Measurements from ENCODE around the gene PLXDC1. TPM values are rescaled to one million over a fixed set of nuclear protein-coding genes. Genes with fewer than 3 reads are reported as not detected.
"Not testable (repeated sequence)": the region's sequence is repeated elsewhere in the genome, so short reads cannot be mapped to it uniquely, and the experiment has no call there.

PLXDC1 gene
- total RNA-seq, 1 experiment from 2014 or later, result not detected

DNA sequence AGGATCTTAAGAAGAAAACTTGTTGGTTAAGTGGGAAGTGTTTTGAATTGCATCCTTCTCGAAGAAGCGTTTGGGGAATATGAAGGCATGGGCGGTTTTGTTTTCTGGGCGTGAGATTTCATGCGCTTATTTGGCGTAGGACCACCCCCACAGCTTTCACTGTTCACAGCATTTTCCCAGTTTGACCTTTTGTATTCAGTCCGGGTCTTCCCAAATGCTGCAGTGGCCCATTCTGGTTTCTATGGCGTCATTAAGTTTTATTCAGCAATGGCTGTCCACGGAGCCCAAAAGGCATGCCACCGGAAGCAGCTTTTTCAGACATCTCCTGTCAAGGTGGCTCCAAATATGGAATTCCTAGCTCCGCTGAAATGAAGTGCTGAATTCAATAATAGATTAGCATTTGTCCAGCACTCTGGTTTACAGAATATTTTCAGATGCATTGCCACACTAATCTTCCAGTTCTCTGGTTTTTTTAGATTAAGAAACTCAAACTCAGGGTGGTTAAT, 93.7 kb downstream of the PLXDC1 start:
- ATAC-seq (no peak), DNase-seq (ENCODE audit: low read depth, low spot score) (no peak)
- Histone ChIP-seq H3K27me3 (ENCODE audit: control insufficient read depth, insufficient read depth, low read length) (no peaks in the 10 kb centered on the region), H3K4me3 (ENCODE audit: low read depth in 2 of 2, low read length in 2 of 2) (peak overlapping the region; percentile 67 to 68), H3K9me3 (ENCODE audit: control insufficient read depth, insufficient read depth, low read depth, low read length) (no peaks in the 10 kb centered on the region), H3K36me3 (ENCODE audit: control insufficient read depth, insufficient read depth, low read length) (no peaks in the 10 kb centered on the region), H3K4me1 (ENCODE audit: control insufficient read depth, insufficient read depth, low read length) (no peaks in the 10 kb centered on the region), H3K27ac (ENCODE audit: low read length) (peak overlapping the region; percentile 71; the same call in 1 of the 2 replicates)
- ChIA-PET CTCF (no interaction called here), POLR2A (no interaction called here)
- TF ChIP-seq SIN3A (IDR thresholded peaks at IDR 0.05; ENCODE audit: borderline replicate concordance, insufficient read depth, low read depth, low read length) (no peak), TCF7L2 (IDR thresholded peaks at IDR 0.05; ENCODE audit: low read depth, low read length) (no peak), POLR2AphosphoS5 (IDR thresholded peaks at IDR 0.05; ENCODE audit: low read depth, low read length) (no peak)
- TF ChIP-seq, protein P1, sequence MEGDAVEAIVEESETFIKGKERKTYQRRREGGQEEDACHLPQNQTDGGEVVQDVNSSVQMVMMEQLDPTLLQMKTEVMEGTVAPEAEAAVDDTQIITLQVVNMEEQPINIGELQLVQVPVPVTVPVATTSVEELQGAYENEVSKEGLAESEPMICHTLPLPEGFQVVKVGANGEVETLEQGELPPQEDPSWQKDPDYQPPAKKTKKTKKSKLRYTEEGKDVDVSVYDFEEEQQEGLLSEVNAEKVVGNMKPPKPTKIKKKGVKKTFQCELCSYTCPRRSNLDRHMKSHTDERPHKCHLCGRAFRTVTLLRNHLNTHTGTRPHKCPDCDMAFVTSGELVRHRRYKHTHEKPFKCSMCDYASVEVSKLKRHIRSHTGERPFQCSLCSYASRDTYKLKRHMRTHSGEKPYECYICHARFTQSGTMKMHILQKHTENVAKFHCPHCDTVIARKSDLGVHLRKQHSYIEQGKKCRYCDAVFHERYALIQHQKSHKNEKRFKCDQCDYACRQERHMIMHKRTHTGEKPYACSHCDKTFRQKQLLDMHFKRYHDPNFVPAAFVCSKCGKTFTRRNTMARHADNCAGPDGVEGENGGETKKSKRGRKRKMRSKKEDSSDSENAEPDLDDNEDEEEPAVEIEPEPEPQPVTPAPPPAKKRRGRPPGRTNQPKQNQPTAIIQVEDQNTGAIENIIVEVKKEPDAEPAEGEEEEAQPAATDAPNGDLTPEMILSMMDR (IDR thresholded peaks at IDR 0.05), result no peak
- TF ChIP-seq, protein P2, sequence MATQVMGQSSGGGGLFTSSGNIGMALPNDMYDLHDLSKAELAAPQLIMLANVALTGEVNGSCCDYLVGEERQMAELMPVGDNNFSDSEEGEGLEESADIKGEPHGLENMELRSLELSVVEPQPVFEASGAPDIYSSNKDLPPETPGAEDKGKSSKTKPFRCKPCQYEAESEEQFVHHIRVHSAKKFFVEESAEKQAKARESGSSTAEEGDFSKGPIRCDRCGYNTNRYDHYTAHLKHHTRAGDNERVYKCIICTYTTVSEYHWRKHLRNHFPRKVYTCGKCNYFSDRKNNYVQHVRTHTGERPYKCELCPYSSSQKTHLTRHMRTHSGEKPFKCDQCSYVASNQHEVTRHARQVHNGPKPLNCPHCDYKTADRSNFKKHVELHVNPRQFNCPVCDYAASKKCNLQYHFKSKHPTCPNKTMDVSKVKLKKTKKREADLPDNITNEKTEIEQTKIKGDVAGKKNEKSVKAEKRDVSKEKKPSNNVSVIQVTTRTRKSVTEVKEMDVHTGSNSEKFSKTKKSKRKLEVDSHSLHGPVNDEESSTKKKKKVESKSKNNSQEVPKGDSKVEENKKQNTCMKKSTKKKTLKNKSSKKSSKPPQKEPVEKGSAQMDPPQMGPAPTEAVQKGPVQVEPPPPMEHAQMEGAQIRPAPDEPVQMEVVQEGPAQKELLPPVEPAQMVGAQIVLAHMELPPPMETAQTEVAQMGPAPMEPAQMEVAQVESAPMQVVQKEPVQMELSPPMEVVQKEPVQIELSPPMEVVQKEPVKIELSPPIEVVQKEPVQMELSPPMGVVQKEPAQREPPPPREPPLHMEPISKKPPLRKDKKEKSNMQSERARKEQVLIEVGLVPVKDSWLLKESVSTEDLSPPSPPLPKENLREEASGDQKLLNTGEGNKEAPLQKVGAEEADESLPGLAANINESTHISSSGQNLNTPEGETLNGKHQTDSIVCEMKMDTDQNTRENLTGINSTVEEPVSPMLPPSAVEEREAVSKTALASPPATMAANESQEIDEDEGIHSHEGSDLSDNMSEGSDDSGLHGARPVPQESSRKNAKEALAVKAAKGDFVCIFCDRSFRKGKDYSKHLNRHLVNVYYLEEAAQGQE (IDR thresholded peaks at IDR 0.05; ENCODE audit: insufficient read depth in 1 of 2, low read depth in 2 of 2, low read length in 1 of 2), result no peak
- in situ Hi-C loops (cut with HindIII; ENCODE audit: low pct_unique_long_range_greater_than_20kb, low sequenced_read_pairs) (no loop called here), intact Hi-C loops (cut with micrococcal nuclease; ENCODE audit: unreplicated experiment) (no loop called here)
- BruUV-seq (replicated peaks), result no TSS peak

DNA sequence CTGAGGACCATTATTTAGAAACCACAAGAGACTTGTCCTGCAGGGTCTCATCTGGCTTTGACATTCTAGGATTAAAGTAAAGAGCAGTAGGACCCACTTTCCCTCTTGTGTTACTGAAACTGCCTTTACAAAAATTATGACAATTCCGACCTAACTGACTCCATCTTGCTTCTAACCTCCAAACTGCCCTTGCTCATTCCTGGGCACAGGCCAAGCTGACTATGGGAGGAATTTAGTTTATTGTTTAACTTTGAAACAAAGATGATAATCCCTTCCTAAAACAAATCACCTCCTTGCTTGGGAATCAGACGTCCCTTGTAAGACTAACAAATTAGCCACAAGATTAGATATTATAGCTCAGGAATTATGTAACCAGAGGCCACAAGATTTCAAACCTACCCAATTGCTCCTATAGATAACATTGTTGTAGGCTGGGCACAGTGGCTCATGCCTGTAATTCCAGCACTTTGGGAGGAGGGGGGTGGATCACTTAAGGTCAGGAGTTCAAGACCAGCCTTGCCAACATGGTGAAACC, 97.3 kb downstream of the PLXDC1 start:
- Histone ChIP-seq H3K4me1 (ENCODE audit: control insufficient read depth, insufficient read depth, low read length) (no peaks in the 10 kb centered on the region), H3K27me3 (ENCODE audit: control insufficient read depth, insufficient read depth, low read length) (no peaks in the 10 kb centered on the region), H3K9me3 (ENCODE audit: control insufficient read depth, insufficient read depth, low read depth, low read length) (no peaks in the 10 kb centered on the region), H3K36me3 (ENCODE audit: control insufficient read depth, insufficient read depth, low read length) (no peaks in the 10 kb centered on the region), H3K27ac (ENCODE audit: low read length) (no peak overlapping the region), H3K4me3 (ENCODE audit: low read depth in 2 of 2, low read length in 2 of 2) (no peak overlapping the region)
- POLR2A ChIA-PET, result no interaction called here
- in situ Hi-C loops (cut with HindIII; ENCODE audit: low pct_unique_long_range_greater_than_20kb, low sequenced_read_pairs), result no loop called here
- CTCF ChIA-PET, result no interaction called here
- intact Hi-C loops (cut with micrococcal nuclease; ENCODE audit: unreplicated experiment), result no loop called here
- ATAC-seq, result no peak
- DNase-seq (ENCODE audit: low read depth, low spot score), result no peak
- TF ChIP-seq, protein P2 (IDR thresholded peaks at IDR 0.05; ENCODE audit: insufficient read depth in 1 of 2, low read depth in 2 of 2, low read length in 1 of 2), result no peak
- no peak for TF ChIP-seq TCF7L2 (IDR thresholded peaks at IDR 0.05; ENCODE audit: low read depth, low read length)
- TF ChIP-seq, protein P1 (IDR thresholded peaks at IDR 0.05), result no peak
- TF ChIP-seq POLR2AphosphoS5 (IDR thresholded peaks at IDR 0.05; ENCODE audit: low read depth, low read length), result no peak
- TF ChIP-seq SIN3A (IDR thresholded peaks at IDR 0.05; ENCODE audit: borderline replicate concordance, insufficient read depth, low read depth, low read length), result no peak
- BruUV-seq (replicated peaks), result no TSS peak

DNA sequence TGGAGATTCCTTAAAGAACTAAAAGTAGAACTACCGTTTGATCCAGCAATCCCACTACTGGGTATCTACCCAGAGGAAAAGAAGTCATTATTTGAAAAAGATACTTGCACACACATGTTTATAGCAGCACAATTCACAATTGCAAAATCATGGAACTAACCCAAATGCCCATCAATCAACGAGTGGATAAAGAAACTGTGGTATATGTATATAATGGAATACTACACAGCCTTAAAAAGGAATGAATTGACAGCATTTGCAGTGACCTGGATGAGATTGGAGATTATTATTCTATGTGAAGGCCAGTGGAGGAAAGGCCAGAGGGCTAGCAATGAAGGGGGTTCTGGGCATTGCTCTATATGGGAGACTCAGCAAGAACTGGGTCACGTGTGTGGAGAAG, 99.0 kb downstream of the PLXDC1 start:
- BruUV-seq (replicated peaks); intact Hi-C loops (cut with micrococcal nuclease; ENCODE audit: unreplicated experiment); in situ Hi-C loops (cut with HindIII; ENCODE audit: low pct_unique_long_range_greater_than_20kb, low sequenced_read_pairs); H3K27me3 ChIP-seq (ENCODE audit: control insufficient read depth, insufficient read depth, low read length); H3K4me3 ChIP-seq (ENCODE audit: low read depth in 2 of 2, low read length in 2 of 2); H3K4me1 ChIP-seq (ENCODE audit: control insufficient read depth, insufficient read depth, low read length); CTCF ChIA-PET; ATAC-seq; H3K36me3 ChIP-seq (ENCODE audit: control insufficient read depth, insufficient read depth, low read length); H3K27ac ChIP-seq (ENCODE audit: low read length); DNase-seq (ENCODE audit: low read depth, low spot score); POLR2A ChIA-PET; H3K9me3 ChIP-seq (ENCODE audit: control insufficient read depth, insufficient read depth, low read depth, low read length): not testable (repeated sequence)

All from Panc1 (cell line).